ENCODE results near the gene TRAF1.
A peak's percentile ranks its signal among the peaks of the same experiment; 100 is the strongest.

TRAF1 gene

GRCh38 chr9:120863833-120864232 is 62.8 kb downstream of the TRAF1 start:
- no peak overlapping the region for H3K27ac ChIP-seq
- no peak for TF ChIP-seq CTCF (conservative IDR thresholded peaks at IDR 0.05)

- H3K27ac ChIP-seq: no peak overlapping the region
- no peak for TF ChIP-seq CTCF (conservative IDR thresholded peaks at IDR 0.05)
Measured at GRCh38 chr9:120862452-120862851, 64.1 kb downstream of the TRAF1 start.

GRCh38 chr9:120861935-120862334 is 64.7 kb downstream of the TRAF1 start:
- H3K27ac ChIP-seq: no peak overlapping the region
- TF ChIP-seq CTCF (conservative IDR thresholded peaks at IDR 0.05): no peak

- TF ChIP-seq CTCF (conservative IDR thresholded peaks at IDR 0.05): no peak
- no peak overlapping the region for H3K27ac ChIP-seq
Measured at GRCh38 chr9:120860083-120860482, 66.5 kb downstream of the TRAF1 start.

- H3K27ac ChIP-seq: no peak overlapping the region
- TF ChIP-seq CTCF (conservative IDR thresholded peaks at IDR 0.05): no peak
Measured at GRCh38 chr9:120859361-120859760, 67.2 kb downstream of the TRAF1 start.

GRCh38 chr9:120857902-120858301 is 68.7 kb downstream of the TRAF1 start:
- TF ChIP-seq CTCF (conservative IDR thresholded peaks at IDR 0.05): no peak
- peak overlapping the region; percentile 23; the same call in 1 of the 2 replicates for H3K27ac ChIP-seq

GRCh38 chr9:120857481-120857880 is 69.1 kb downstream of the TRAF1 start:
- peak overlapping the region; percentile 23; the same call in 1 of the 2 replicates for H3K27ac ChIP-seq
- no peak for TF ChIP-seq CTCF (conservative IDR thresholded peaks at IDR 0.05)

- TF ChIP-seq CTCF (conservative IDR thresholded peaks at IDR 0.05): no peak
- H3K27ac ChIP-seq: peak overlapping the region; percentile 23; the same call in 1 of the 2 replicates
Measured at GRCh38 chr9:120856700-120857099, 69.9 kb downstream of the TRAF1 start.

Measured in VCaP (cell line).